Endodermal cell (in vitro differentiated cells): Measurements from ENCODE around the gene OPCML. TPM values are rescaled to one million over a fixed set of nuclear protein-coding genes. Genes with fewer than 3 reads are reported as not detected.

ENCODE experiments used
- DNase-seq: peaks from one replicate; pipeline ENCODE4 v3.0.0-alpha.2; 2017
- H3K27ac ChIP-seq: 2 replicates; pipeline ENCODE4 v1.5.1; 2013; ENCODE audit warnings: mild to moderate bottlenecking, low read depth, low read length, moderate library complexity
- H3K27me3 ChIP-seq: 2 replicates; pipeline ENCODE4 v1.6.1; 2013; ENCODE audit warnings: mild to moderate bottlenecking, low read length, moderate library complexity; ENCODE audit not compliant: insufficient read depth, control insufficient read depth, poor library complexity, severe bottlenecking
- H3K36me3 ChIP-seq: 2 replicates; pipeline ENCODE4 v1.7.0; 2013; ENCODE audit warnings: mild to moderate bottlenecking, low read length, moderate library complexity; ENCODE audit not compliant: control insufficient read depth, insufficient read depth
- H3K4me1 ChIP-seq: one replicate; pipeline ENCODE4 v1.7.0; 2013; ENCODE audit warnings: low read length; ENCODE audit not compliant: control insufficient read depth, insufficient read depth
- H3K4me3 ChIP-seq: 2 replicates; pipeline ENCODE4 v1.5.1; 2013; ENCODE audit warnings: mild to moderate bottlenecking, low read length, moderate library complexity
- H3K9ac ChIP-seq: 2 replicates; pipeline ENCODE4 v1.6.1; 2013; ENCODE audit warnings: mild to moderate bottlenecking, low read length, moderate library complexity; ENCODE audit not compliant: poor library complexity, severe bottlenecking; ENCODE audit errors: extremely low read depth
- H3K9me3 ChIP-seq: 2 replicates; pipeline ENCODE4 v1.6.1; 2013; ENCODE audit warnings: mild to moderate bottlenecking, low read length, moderate library complexity; ENCODE audit not compliant: control insufficient read depth
- H3K27ac Mint-ChIP-seq: 2 replicates; pipeline ENCODE4 v1.8.0; 2020; ENCODE audit warnings: mixed read lengths
- H3K27me3 Mint-ChIP-seq: 2 replicates; pipeline ENCODE4 v1.8.0; 2021; ENCODE audit warnings: mild to moderate bottlenecking, mixed read lengths; ENCODE audit not compliant: insufficient read depth
- H3K36me3 Mint-ChIP-seq: 2 replicates; pipeline ENCODE4 v1.8.0; 2020; ENCODE audit warnings: low read depth, mixed read lengths
- H3K4me1 Mint-ChIP-seq: 2 replicates; pipeline ENCODE4 v1.8.0; 2020; ENCODE audit warnings: mixed read lengths
- H3K4me3 Mint-ChIP-seq: 2 replicates; pipeline ENCODE4 v1.8.0; 2020; ENCODE audit warnings: mild to moderate bottlenecking, moderate library complexity, mixed read lengths
- H3K9me3 Mint-ChIP-seq: 2 replicates; pipeline ENCODE4 v1.8.0; 2020; ENCODE audit warnings: mild to moderate bottlenecking, mixed read lengths
- WGBS, 2 experiments: methylation state at CpG; one replicate each; pipeline versions ENCODE4 v1.1.5 to v1.1.7; 2013; ENCODE audit warnings: missing lambda C conversion rate in 2 of 2, mixed read lengths in 1 of 2; ENCODE audit not compliant: insufficient coverage in 1 of 2, insufficient read length in 1 of 2; 5-methylcytosine and 5-hydroxymethylcytosine counted together
- total RNA-seq, 2 donors: library from RNA; stranded (reverse); fragmentation: NEBNext Ultra II Directional in 1 of 2; extraction: Animal tissue kit (Norgen Biotek cat#: 25700) in 1 of 2; gene quantifications; 2 replicates in 1 of 2; 3 replicates in 1 of 2; pipeline ENCODE4 v1.2.1, GENCODE V29; 2021
- TF ChIP-seq, protein P1 (sequence below): fragments of 200-600 bp; sonication (generic); conservative IDR thresholded peaks from 2 replicates; pipeline ENCODE4 v1.5.0; 2021; ENCODE audit warnings: antibody characterized with exemption, mild to moderate bottlenecking

Gene OPCML
- total RNA-seq, 2 donors from 2014 or later = 0.49 to 0.86 TPM

DNA sequence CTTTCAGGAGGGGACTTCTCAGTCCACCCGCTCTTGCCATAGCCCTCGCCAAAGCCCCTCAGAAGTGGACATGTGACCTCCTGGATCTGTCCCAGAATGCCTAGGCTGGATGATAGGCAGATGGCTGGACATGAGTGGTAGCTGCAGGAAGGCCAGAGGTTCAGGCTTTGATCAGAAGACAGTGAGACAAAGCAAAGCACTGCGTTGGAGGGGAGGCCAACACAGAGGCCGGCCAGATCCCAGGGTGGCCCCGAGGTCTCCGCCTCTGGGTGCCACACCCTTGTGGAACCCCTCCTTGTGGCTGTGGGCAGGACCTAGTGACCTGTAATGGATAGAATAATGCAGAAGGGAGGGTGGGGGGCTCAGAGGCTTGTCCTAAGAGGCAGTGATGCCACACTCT is 147.6 kb downstream of the OPCML start:
- Mint-ChIP-seq H3K36me3 (no peaks in the 10 kb centered on the region), H3K4me3 (no peak overlapping the region), H3K9me3 (no peaks in the 10 kb centered on the region), H3K27ac (no peak overlapping the region), H3K27me3 (no peaks in the 10 kb centered on the region), H3K4me1 (peaks cover 8% of the 10 kb centered on the region)
- TF ChIP-seq, protein P1, sequence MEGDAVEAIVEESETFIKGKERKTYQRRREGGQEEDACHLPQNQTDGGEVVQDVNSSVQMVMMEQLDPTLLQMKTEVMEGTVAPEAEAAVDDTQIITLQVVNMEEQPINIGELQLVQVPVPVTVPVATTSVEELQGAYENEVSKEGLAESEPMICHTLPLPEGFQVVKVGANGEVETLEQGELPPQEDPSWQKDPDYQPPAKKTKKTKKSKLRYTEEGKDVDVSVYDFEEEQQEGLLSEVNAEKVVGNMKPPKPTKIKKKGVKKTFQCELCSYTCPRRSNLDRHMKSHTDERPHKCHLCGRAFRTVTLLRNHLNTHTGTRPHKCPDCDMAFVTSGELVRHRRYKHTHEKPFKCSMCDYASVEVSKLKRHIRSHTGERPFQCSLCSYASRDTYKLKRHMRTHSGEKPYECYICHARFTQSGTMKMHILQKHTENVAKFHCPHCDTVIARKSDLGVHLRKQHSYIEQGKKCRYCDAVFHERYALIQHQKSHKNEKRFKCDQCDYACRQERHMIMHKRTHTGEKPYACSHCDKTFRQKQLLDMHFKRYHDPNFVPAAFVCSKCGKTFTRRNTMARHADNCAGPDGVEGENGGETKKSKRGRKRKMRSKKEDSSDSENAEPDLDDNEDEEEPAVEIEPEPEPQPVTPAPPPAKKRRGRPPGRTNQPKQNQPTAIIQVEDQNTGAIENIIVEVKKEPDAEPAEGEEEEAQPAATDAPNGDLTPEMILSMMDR = no peak
- Histone ChIP-seq H3K36me3 (no peaks in the 10 kb centered on the region), H3K27me3 (no peaks in the 10 kb centered on the region), H3K4me3 (no peak overlapping the region), H3K9ac (no peak overlapping the region), H3K4me1 (no peaks in the 10 kb centered on the region), H3K9me3 (no peaks in the 10 kb centered on the region), H3K27ac (no peak overlapping the region)
- WGBS, 2 experiments = 60 to 93% methylated on average over 1 to 6 of the region's 6 CpGs
- no peak for DNase-seq

DNA sequence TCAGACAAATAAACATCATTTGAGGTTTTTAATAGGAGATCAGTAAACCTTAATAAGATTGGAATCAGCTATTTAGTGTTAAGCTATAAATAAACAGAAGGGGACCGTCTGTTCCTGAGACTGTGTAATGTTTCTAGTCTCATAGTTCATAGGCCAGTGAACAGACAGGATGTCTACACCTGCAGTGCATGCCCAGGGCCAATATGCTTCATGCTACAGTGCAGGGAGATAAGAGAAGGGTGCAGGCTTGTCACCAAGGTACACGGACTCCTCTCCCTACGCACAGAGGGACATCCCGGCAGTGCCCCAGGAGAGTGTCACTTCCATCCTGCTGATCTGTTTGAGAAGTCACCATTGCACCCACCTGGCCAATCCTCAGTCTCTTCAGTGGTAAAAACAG is 148.6 kb downstream of the OPCML start:
- TF ChIP-seq, protein P1 = no peak
- DNase-seq = no peak
- no peaks in the 10 kb centered on the region for H3K36me3 Mint-ChIP-seq
- H3K4me3 Mint-ChIP-seq = no peak overlapping the region
- Histone ChIP-seq H3K4me1 (no peaks in the 10 kb centered on the region), H3K36me3 (no peaks in the 10 kb centered on the region), H3K27ac (no peak overlapping the region), H3K27me3 (no peaks in the 10 kb centered on the region), H3K4me3 (no peak overlapping the region), H3K9me3 (no peaks in the 10 kb centered on the region), H3K9ac (no peak overlapping the region)
- no peak overlapping the region for H3K27ac Mint-ChIP-seq
- WGBS, 2 experiments = 93% methylated on average over 3 to 4 of the region's 4 CpGs
- peaks cover 8% of the 10 kb centered on the region for H3K4me1 Mint-ChIP-seq
- no peaks in the 10 kb centered on the region for H3K9me3 Mint-ChIP-seq
- no peaks in the 10 kb centered on the region for H3K27me3 Mint-ChIP-seq

DNA sequence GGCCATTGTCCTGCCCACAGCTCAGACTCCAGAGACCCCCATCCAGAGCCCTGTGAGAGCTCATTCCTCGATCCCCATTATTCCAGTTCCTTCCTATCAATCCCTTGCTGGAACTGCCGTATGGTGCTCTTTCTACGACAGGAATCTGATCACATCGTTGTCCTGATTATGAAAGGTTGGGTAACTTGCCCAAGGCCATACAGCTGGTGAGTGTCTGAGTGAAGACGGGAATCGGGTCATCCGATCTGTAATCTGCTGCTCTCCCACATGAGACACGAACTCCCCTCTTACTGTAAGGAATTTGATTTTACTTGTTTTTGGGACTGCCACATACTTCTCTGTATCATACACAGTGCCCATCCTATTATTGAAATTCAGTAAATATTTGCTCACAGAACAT is 149.1 kb downstream of the OPCML start:
- Mint-ChIP-seq H3K27me3 (no peaks in the 10 kb centered on the region), H3K4me1 (peaks cover 8% of the 10 kb centered on the region), H3K36me3 (no peaks in the 10 kb centered on the region), H3K27ac (no peak overlapping the region), H3K9me3 (no peaks in the 10 kb centered on the region), H3K4me3 (no peak overlapping the region)
- no peak overlapping the region for H3K4me3 ChIP-seq
- no peak overlapping the region for H3K9ac ChIP-seq
- no peak for DNase-seq
- 92 to 96% methylated on average over 6 to 8 of the region's 8 CpGs for WGBS, 2 experiments
- H3K27me3 ChIP-seq = no peaks in the 10 kb centered on the region
- TF ChIP-seq, protein P1 = no peak
- H3K4me1 ChIP-seq = no peaks in the 10 kb centered on the region
- no peaks in the 10 kb centered on the region for H3K36me3 ChIP-seq
- H3K9me3 ChIP-seq = no peaks in the 10 kb centered on the region
- no peak overlapping the region for H3K27ac ChIP-seq
